Measurements from ENCODE around the gene ANKRD27.
A peak's percentile ranks its signal among the peaks of the same experiment; 100 is the strongest.

DNA sequence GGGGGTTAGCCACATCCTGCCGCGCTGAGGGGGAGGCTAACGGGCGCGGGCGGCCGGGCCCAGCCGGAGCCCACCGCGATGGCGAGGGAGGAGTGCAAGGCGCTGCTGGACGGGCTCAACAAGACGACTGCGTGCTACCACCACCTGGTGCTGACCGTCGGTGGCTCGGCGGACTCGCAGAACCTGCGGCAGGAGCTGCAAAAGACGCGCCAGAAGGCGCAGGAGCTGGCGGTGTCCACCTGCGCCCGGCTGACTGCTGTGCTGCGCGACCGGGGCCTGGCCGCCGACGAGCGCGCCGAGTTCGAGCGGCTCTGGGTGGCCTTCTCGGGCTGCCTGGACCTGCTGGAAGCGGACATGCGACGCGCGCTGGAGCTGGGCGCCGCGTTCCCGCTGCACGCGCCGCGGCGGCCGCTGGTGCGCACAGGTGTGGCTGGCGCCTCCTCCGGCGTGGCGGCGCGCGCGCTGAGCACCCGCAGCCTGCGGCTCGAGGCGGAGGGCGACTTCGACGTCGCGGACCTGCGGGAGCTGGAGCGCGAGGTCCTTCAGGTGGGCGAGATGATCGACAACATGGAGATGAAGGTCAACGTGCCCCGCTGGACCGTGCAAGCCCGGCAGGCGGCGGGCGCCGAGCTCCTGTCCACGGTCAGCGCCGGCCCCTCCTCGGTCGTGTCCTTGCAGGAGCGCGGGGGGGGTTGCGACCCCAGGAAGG, 1.4 kb upstream of the ANKRD27 start:
- TF ChIP-seq CTCF (IDR thresholded peaks at IDR 0.05) = no peak
- peak; percentile 50 for TF ChIP-seq EZH2 (IDR thresholded peaks at IDR 0.05; ENCODE audit: borderline replicate concordance, insufficient read depth, low read depth, low read length, poor library complexity, severe bottlenecking)
